CD4-positive, alpha-beta memory T cell (primary cell): ENCODE data around the gene LRRC8E. TPM values are rescaled to one million over a fixed set of nuclear protein-coding genes. Genes with fewer than 3 reads are reported as not detected.
"Not testable (repeated sequence)": the region's sequence is repeated elsewhere in the genome, so short reads cannot be mapped to it uniquely, and the experiment has no call there.

ENCODE experiments used
- CTCF ChIA-PET: fragments of 350-600 bp; sonication (Branson Sonifier 250); formaldehyde crosslinking; loops from one replicate; lab custom pipeline; 2021; ENCODE audit warnings: inconsistent platforms; ENCODE audit not compliant: partially characterized antibody; lab: Charles Lee
- POLR2A ChIA-PET: fragments of 350-600 bp; sonication (Branson Sonifier 250); formaldehyde crosslinking; loops from one replicate; lab custom pipeline; 2021; ENCODE audit not compliant: partially characterized antibody; lab: Charles Lee
- DNase-seq, 5 donors: peaks; one replicate each; pipeline versions ENCODE4 v3.0.0 to v3.0.0-alpha.2; 2020 to 2022; ENCODE audit warnings: mixed read lengths in 1 of 5
- H3K27ac ChIP-seq: one replicate; pipeline ENCODE4 v1.7.0; 2013; ENCODE audit warnings: low read depth, low read length
- H3K27me3 ChIP-seq: 2 replicates; pipeline ENCODE4 v1.7.0; 2013; ENCODE audit warnings: mild to moderate bottlenecking, low read length, moderate library complexity; ENCODE audit not compliant: insufficient read depth
- H3K36me3 ChIP-seq: 2 replicates; pipeline ENCODE4 v1.7.0; 2013; ENCODE audit warnings: mild to moderate bottlenecking, low read length, moderate library complexity; ENCODE audit not compliant: insufficient read depth
- H3K4me1 ChIP-seq: 2 replicates; pipeline ENCODE4 v1.7.0; 2013; ENCODE audit warnings: mild to moderate bottlenecking, low read length, moderate library complexity; ENCODE audit not compliant: insufficient read depth
- H3K4me3 ChIP-seq, 2 donors: one replicate each; pipeline ENCODE4 v1.7.0; 2013; ENCODE audit warnings: low read length in 2 of 2, mild to moderate bottlenecking in 1 of 2
- H3K9me3 ChIP-seq, 2 donors: one replicate each; pipeline ENCODE4 v1.7.0; 2013; ENCODE audit warnings: low read length in 2 of 2, control low read depth in 1 of 2; ENCODE audit not compliant: control insufficient read depth in 1 of 2
- H3K27ac Mint-ChIP-seq, 7 donors: one replicate each; pipeline ENCODE4 v1.8.0; 2020 to 2021; ENCODE audit warnings: mixed read lengths in 7 of 7, mild to moderate bottlenecking in 6 of 7, inconsistent platforms in 3 of 7, moderate library complexity in 3 of 7
- H3K27me3 Mint-ChIP-seq, 2 donors: one replicate each; pipeline ENCODE4 v1.8.0; 2020 to 2021; ENCODE audit warnings: mixed read lengths in 2 of 2
- H3K36me3 Mint-ChIP-seq, 2 donors: one replicate each; pipeline ENCODE4 v1.8.0; 2020 to 2021; ENCODE audit warnings: mixed read lengths in 2 of 2, inconsistent platforms in 1 of 2, mild to moderate bottlenecking in 1 of 2
- H3K4me1 Mint-ChIP-seq, 4 donors: one replicate each; pipeline ENCODE4 v1.8.0; 2020 to 2021; ENCODE audit warnings: mixed read lengths in 4 of 4, mild to moderate bottlenecking in 1 of 4
- H3K4me3 Mint-ChIP-seq, 8 donors: one replicate each; pipeline ENCODE4 v1.8.0; 2020 to 2021; ENCODE audit warnings: mixed read lengths in 8 of 8, mild to moderate bottlenecking in 7 of 8, moderate library complexity in 6 of 8, inconsistent platforms in 3 of 8
- H3K9me3 Mint-ChIP-seq, 8 donors: one replicate each; pipeline ENCODE4 v1.8.0; 2020 to 2021; ENCODE audit warnings: mixed read lengths in 8 of 8, mild to moderate bottlenecking in 5 of 8, inconsistent platforms in 3 of 8, moderate library complexity in 1 of 8
- intact Hi-C: fragments of 100-400 bp; cut with micrococcal nuclease; formaldehyde crosslinking; loops from one replicate; pipeline ENCODE4 v1.15.1; 2023
- polyA plus RNA-seq, 2 donors: library from polyadenylated mRNA; unstranded; fragments of 300-500 nt; fragmentation: Illumina TruSeq; gene quantifications; one replicate each; pipeline ENCODE4 v1.2.3, GENCODE V29; 2021
- total RNA-seq, 2 experiments: library from RNA; stranded (reverse); gene quantifications; one replicate each; pipeline ENCODE4 v1.2.3, GENCODE V29; 2021

The LRRC8E gene
- total and polyA plus RNA-seq, 4 experiments from 2014 or later = not detected

- POLR2A ChIA-PET = interaction anchor here (1.7 to 5.6 kb wide), 6 partner anchors 9 to 88 kb away, joined by 5 to 82 read pairs (median 14); partner anchors contain the start of genes ELAVL1, MAP2K7 and TIMM44
- intact Hi-C loops = no loop called here
- peak in 1 of 5 donors; percentile 19 for DNase-seq
- Mint-ChIP-seq H3K27me3 (peaks cover 16 to 27% of the 10 kb centered on the region in 2 donors), H3K4me1 (peaks cover 14 to 47% (median 31%) of the 10 kb centered on the region in 4 donors), H3K36me3 (peaks cover 8 to 10% of the 10 kb centered on the region in 2 donors), H3K4me3 (peak overlapping the region; percentile 77 to 89 (median 85)), H3K9me3 (peaks cover 0 to 4% (median 0%) of the 10 kb centered on the region in 8 donors), H3K27ac (peak overlapping the region in 4 of 7 donors; percentile 41 to 69 (median 58))
- Histone ChIP-seq H3K4me1 (peaks cover 48% of the 10 kb centered on the region), H3K9me3 (no peaks in the 10 kb centered on the region), H3K4me3 (peak overlapping the region; percentile 7 to 36), H3K27ac (peak overlapping the region; percentile 19), H3K36me3 (peaks cover 2% of the 10 kb centered on the region), H3K27me3 (peaks cover 13% of the 10 kb centered on the region)
- CTCF ChIA-PET = interaction anchor here (1.1 to 7.3 kb wide), 3 partner anchors 8 to 26 kb away, joined by 3 to 66 read pairs (median 5); partner anchors contain the start of gene TIMM44
Observed at GRCh38 chr19:7916955-7917266, 28.6 kb downstream of the LRRC8E start.

- Mint-ChIP-seq H3K27ac (peak overlapping the region in 4 of 7 donors; percentile 22 to 72 (median 36)), H3K9me3 (peaks cover 0 to 4% (median 0%) of the 10 kb centered on the region in 8 donors), H3K27me3 (peaks cover 16 to 27% of the 10 kb centered on the region in 2 donors), H3K36me3 (peaks cover 5 to 8% of the 10 kb centered on the region in 2 donors), H3K4me3 (peak overlapping the region; percentile 77 to 89 (median 86)), H3K4me1 (peaks cover 14 to 50% (median 34%) of the 10 kb centered on the region in 4 donors)
- ChIA-PET CTCF (interaction anchor here (1.1 to 7.3 kb wide), 6 partner anchors 9 to 25 kb away, joined by 3 to 66 read pairs (median 4); partner anchors contain the start of genes MAP2K7 and TIMM44), POLR2A (interaction anchor here (1.1 to 5.6 kb wide), 7 partner anchors 9 to 88 kb away, joined by 4 to 82 read pairs (median 9); partner anchors contain the start of genes ELAVL1, MAP2K7 and TIMM44)
- H3K27ac ChIP-seq = peak overlapping the region; percentile 19
- peak overlapping the region; percentile 7 to 36 for H3K4me3 ChIP-seq
- DNase-seq = peak; percentile 46 to 70 (median 52)
- H3K9me3 ChIP-seq = no peaks in the 10 kb centered on the region
- peaks cover 8% of the 10 kb centered on the region for H3K36me3 ChIP-seq
- intact Hi-C loops = no loop called here
- peaks cover 52% of the 10 kb centered on the region for H3K4me1 ChIP-seq
- peaks cover 13% of the 10 kb centered on the region for H3K27me3 ChIP-seq
Observed at GRCh38 chr19:7917267-7918061, 29.2 kb downstream of the LRRC8E start.

- Mint-ChIP-seq H3K27me3 (peaks cover 16 to 27% of the 10 kb centered on the region in 2 donors), H3K4me3 (peak overlapping the region in 7 of 8 donors; percentile 50 to 85 (median 57)), H3K27ac (peak overlapping the region in 4 of 7 donors; percentile 22 to 72 (median 36)), H3K4me1 (peaks cover 14 to 53% (median 36%) of the 10 kb centered on the region in 4 donors)
- H3K4me3 ChIP-seq, H3K27ac ChIP-seq, DNase-seq, intact Hi-C loops, H3K9me3 ChIP-seq, H3K9me3 Mint-ChIP-seq, H3K36me3 Mint-ChIP-seq: not testable (repeated sequence)
- Histone ChIP-seq H3K4me1 (peaks cover 52% of the 10 kb centered on the region), H3K27me3 (peaks cover 13% of the 10 kb centered on the region), H3K36me3 (peaks cover 15% of the 10 kb centered on the region)
- ChIA-PET POLR2A (interaction anchor here (1.1 to 5.6 kb wide), 7 partner anchors 9 to 87 kb away, joined by 4 to 82 read pairs (median 9); partner anchors contain the start of genes ELAVL1, MAP2K7 and TIMM44), CTCF (interaction anchor here (1.1 to 7.3 kb wide), 6 partner anchors 9 to 24 kb away, joined by 3 to 66 read pairs (median 4); partner anchors contain the start of genes MAP2K7 and TIMM44)
Observed at GRCh38 chr19:7918062-7918614, 29.8 kb downstream of the LRRC8E start.

- H3K27ac ChIP-seq = no peak overlapping the region
- ChIA-PET POLR2A (interaction anchor here (1.1 to 5.6 kb wide), 7 partner anchors 10 to 1460 kb away, joined by 3 to 82 read pairs (median 21); partner anchors contain the start of genes MAP2K7, SLC25A23 and TIMM44), CTCF (interaction anchor here (1.2 to 7.3 kb wide), 6 partner anchors 11 to 50 kb away, joined by 3 to 66 read pairs (median 16); partner anchors contain the start of genes MAP2K7 and TIMM44)
- no peak for DNase-seq
- H3K4me1 ChIP-seq = peaks cover 52% of the 10 kb centered on the region
- Mint-ChIP-seq H3K9me3 (peaks cover 0 to 4% (median 0%) of the 10 kb centered on the region in 8 donors), H3K4me1 (peaks cover 14 to 59% (median 38%) of the 10 kb centered on the region in 4 donors), H3K27ac (peak overlapping the region in 2 of 7 donors; percentile 85 to 89), H3K4me3 (peak overlapping the region in 7 of 8 donors; percentile 15 to 94 (median 84)), H3K36me3 (peaks cover 0 to 2% of the 10 kb centered on the region in 2 donors), H3K27me3 (peaks cover 16 to 27% of the 10 kb centered on the region in 2 donors)
- H3K27me3 ChIP-seq = peaks cover 13% of the 10 kb centered on the region
- peaks cover 15% of the 10 kb centered on the region for H3K36me3 ChIP-seq
- intact Hi-C loops = no loop called here
- H3K4me3 ChIP-seq = no peak overlapping the region
- no peaks in the 10 kb centered on the region for H3K9me3 ChIP-seq
Observed at GRCh38 chr19:7918615-7919421, 30.5 kb downstream of the LRRC8E start.

- Mint-ChIP-seq H3K4me3 (peak within 1 kb of the TSS; percentile 88 to 97 (median 92)), H3K27me3 (peaks cover 15 to 26% of the 10 kb centered on the region in 2 donors), H3K4me1 (peaks cover 14 to 59% (median 38%) of the 10 kb centered on the region in 4 donors), H3K27ac (peak within 1 kb of the TSS; percentile 85 to 96 (median 94)), H3K9me3 (peaks cover 0 to 4% (median 0%) of the 10 kb centered on the region in 8 donors), H3K36me3 (peaks cover 0 to 2% of the 10 kb centered on the region in 2 donors)
- intact Hi-C loops = loop anchor here (1.0 to 5.0 kb wide), 7 partner anchors 17 to 470 kb away; partner anchors contain the start of genes MAP2K7, PET100, RAB11B and TIMM44
- CTCF ChIA-PET = interaction anchor here (1.0 to 7.3 kb wide), 6 partner anchors 10 to 67 kb away, joined by 4 to 66 read pairs (median 16); partner anchors contain the start of genes MAP2K7 and TIMM44
- POLR2A ChIA-PET = interaction anchor here (0.6 to 5.6 kb wide), 20 partner anchors 8 to 1461 kb away, joined by 3 to 82 read pairs (median 4); partner anchors contain the start of genes ELAVL1, EVI5L, MAP2K7 and PET100
- peaks cover 53% of the 10 kb centered on the region for H3K4me1 ChIP-seq
- H3K9me3 ChIP-seq = no peaks in the 10 kb centered on the region
- peaks cover 15% of the 10 kb centered on the region for H3K36me3 ChIP-seq
- peak within 1 kb of the TSS; percentile 76 for H3K27ac ChIP-seq
- H3K27me3 ChIP-seq = peaks cover 13% of the 10 kb centered on the region
- peak within 1 kb of the TSS; percentile 71 to 76 for H3K4me3 ChIP-seq
- DNase-seq = peak; percentile 96 to 99 (median 97)
Observed at GRCh38 chr19:7919610-7920518, 31.6 kb downstream of the LRRC8E start, which contains the start of gene SNAPC2. TSS of gene SNAPC2 (plus strand) at chr19:7920338. CDS start at chr19:7920367, 29 bp downstream.
